Measurements from ENCODE around the gene AGAP6.
"Not testable (repeated sequence)": the region's sequence is repeated elsewhere in the genome, so short reads cannot be mapped to it uniquely, and the experiment has no call there.

Gene AGAP6

DNA sequence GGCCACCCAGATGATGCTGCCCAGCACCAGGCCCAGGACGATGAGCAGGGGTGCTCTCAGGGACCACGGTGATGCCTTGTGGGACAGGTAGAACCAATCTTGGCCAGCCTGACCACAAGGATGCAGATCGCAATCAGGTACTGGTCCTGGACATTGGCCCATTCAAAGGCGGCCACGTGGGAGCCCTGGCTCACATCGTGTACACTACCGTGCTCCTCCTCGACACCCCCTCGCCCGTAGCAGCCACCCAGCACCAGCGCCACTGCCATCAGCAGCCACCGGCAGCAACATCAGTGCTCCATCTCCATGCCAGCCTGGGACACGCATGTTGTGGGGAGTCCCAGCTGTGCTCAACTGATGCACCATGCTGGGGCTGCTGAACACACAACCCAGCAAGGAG is 39.0 kb downstream of the AGAP6 start:
- no peak for DNase-seq

DNA sequence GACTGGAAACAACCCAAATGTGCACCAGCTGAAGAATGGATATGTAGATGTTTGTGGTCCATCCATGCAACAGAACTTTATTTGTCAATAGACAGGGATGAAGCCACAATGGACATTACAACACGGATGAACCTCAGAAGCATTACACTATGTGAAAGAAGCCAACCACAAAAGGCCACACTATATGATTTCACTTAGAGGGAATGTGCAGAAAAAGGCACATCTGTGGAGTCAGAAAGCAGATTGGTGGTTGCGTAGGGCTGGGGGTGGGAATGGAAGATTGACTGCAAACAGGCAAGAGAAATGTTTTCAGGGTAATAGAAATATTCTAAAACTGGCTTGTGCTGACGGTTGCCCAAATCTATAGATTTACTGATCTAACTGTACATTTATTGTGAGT is 45.3 kb downstream of the AGAP6 start:
- no peak for DNase-seq

DNA sequence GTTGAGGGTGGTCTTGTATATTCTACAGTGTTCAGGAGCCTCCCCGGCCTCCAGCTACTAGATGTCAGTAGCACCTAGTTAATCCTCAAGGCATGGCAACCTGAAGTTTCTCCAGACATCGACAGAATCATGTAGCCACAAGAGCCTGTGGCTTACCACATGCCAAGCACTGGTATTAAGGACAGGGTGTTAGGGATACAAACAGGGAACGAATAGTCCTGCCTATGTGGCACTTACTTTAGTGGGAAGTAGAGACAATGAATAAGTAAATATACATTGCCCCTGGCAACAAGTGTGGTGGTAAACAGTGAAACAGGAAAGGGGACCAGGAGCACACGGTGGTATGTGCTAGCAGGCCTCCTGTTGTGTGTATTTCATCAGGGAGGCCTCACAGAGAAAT is 47.1 kb downstream of the AGAP6 start:
- DNase-seq, result not testable (repeated sequence)

DNA sequence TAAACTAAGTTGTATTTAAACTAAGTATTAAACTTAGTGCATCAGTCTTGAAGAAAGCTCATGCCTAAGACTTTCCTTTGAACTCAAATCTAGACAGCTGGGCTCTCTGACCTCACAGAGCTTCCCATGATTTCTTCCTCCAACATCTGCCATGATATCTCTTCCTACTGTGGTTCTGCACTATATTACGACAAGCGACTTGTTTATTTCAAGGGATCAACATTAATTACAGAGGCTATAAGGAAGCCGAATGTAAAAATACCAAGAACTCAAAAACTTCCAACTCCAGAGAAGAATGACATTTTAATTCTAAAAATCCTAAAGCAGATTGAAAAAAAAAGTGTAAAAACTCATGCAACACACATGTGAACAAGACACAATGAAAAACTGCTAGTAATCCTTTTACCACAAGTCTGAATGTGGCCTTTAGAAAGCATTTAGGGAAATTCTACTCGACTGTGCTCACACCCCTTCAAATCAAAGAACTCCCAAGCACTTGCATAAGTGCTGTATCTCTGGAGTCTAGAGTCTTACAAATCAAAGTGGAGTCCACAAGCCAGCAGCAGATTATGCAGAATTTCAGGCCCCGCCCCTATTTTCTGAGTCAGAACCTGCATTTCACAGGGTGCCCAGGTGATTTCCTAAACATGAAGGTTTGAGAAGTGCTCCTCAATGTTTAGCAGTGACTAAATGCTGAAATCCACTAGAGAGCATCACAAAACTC is 56.9 kb downstream of the AGAP6 start:
- DNase-seq, result no peak

DNA sequence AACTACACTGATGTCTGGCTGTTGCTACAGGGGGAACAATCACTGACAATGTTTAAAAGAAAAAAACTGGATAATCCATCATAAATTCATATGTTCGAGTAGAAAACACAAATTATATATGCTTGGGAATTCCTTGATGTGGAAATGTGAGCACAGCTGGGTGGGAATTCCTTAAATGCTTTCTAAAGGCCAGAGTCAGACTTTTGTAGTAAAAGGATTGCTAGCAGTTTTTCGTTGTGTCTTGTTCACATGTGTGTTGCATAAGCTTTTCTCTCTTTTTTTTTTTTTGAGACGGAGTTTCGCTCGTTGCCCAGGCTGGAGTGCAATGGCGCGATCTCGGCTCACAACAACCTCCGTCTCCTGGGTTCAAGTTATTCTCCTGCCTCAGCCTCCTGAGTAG is 58.3 kb downstream of the AGAP6 start:
- DNase-seq, result not testable (repeated sequence)

DNA sequence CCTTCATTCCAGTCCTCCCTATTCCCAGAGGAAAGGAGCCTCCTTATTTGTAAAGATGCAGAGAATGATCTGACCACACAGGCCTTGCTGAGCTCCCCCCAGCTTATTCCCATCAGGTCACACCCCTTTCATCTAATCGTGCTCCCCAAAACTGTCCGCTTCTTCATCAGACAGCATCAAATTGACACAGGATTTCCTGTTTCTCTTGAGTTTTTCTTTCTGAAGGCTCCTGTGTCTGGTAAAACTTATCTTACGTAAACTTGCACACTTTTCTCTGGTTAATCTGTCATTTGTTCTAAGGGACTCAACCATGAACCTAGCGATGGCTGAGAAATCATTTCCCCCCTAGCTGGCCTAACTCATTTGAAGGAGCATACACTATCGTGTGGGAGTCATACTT is 59.4 kb downstream of the AGAP6 start:
- not testable (repeated sequence) for DNase-seq

DNA sequence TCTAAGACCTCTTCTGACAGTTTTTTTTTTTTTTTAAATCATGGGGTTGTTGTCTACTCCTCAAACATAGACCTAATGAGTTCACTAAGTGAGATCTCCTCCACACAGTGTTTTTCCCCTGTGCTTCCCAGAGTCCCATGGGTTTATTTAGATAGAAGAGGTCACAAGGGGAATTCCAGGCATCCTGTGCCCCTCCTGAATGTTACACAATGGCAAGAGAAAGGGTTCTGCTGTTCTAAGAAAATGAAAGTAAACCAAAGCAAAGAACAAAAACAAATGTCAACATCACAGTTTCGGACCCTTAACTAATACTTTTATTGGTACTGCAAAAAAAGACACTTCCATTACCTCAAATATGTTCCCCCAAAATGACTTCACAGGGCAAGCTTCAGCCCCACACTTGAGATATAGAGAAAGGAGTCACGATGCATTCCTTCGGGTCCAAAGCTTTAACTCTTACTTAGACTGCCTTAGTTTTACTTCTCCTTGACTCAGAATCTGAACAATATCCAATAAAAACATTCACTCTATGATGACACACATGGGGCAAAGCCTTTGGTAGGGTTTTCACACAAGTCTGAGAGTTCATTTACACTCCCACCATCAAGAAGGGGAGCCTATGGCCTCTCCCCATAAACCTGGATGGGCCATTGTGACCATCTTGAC is 63.9 kb downstream of the AGAP6 start:
- DNase-seq, result not testable (repeated sequence)

DNA sequence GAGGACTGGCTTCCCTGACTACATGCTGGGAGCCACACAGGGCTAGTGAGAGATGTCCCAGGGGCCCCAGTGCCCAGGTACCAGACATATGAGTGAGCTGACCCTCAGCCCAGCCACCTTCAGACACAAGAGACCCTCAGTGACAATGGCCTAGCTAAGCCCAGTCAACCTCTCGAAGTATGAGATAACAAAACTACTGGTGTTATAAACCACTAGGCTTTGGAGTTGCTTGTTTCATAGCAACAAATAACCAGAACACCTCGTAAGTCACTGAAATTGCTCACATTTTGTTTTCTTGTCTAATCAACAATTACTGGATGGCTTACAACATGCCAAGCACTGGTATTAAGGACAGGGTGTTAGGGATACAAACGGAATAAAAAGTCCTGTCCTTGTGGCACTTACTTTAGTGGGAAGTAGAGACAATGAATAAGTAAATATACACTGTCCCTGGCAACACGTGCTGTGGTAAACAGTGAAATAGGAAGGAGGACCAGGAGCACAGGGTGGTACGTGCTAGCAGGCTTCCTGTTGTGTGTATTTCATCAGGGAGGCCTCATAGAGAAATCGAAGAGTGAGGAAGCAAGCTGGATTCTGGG is 64.7 kb downstream of the AGAP6 start:
- DNase-seq, result not testable (repeated sequence)

DNA sequence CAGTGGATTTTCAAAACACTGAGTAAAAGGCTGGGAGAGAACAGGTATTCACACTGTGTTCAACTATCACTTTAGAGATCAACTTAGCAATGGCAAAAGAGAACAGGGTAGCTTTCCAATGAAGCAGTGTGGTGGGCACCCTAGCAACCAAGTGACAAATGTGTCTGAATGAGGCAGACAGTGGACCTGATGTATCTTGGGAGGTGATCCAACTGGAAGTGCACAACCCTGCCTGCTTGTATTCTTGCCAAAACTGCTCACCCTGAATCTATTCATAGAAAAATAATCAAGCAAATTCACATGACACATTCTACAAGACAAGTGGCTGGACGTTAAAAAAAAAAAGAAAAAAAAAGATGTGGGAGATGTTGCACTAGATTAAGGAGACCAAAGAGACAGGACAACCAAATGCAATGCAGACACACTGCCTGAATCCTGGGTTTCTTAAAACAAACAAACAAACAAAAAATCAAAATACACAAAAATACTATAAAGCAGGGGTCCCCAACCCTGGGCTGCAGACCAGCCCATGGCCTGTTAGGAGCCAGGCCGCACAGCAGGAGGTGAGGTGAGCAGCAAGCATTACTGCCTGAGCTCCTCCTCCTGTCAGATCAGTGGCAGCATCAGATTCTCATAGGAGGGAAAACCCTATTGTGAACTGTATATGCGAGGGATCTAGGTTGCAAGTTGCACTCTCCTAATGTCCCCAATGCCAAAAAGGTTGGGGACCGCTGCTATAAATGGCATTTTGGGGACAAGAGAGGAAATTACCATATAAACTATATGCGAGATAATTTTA is 67.5 kb downstream of the AGAP6 start:
- not testable (repeated sequence) for DNase-seq

DNA sequence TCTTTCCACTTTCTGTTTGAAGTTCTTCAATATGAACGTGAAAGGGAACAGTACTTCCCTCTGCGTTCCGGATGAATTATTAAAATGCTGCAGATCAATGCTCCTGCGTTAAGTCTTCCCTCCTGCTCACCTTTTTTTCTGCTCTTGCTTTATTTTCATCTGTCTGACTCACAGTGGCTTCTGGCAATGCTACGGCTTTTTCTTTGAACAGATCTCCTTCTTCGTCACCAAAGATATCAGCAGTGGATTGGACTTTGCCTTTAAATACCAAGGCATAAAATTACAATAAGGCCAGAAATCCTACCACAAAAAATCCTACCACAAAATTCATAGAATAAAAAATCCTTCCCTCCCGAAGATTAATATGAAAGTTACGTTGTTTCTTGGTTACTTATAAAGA is 68.4 kb downstream of the AGAP6 start:
- not testable (repeated sequence) for DNase-seq

DNA sequence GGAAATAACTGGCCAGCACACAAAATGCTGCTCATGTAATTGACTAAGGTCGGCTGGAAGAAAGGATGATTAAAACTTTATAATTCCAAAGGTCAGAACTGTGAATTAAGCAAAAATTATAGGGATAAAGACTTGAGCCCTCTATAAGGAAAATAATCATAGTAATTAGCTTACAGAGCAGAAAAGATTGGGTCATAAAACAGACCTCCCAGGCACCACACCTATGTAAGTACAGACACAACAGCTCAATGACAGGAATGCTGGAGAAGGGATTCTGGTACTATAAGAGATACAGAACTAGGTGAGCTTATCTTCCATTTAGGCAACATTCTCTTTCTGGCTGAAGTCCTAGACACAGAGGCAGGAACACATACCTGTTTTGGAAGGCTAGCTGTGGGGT is 70.5 kb downstream of the AGAP6 start:
- not testable (repeated sequence) for DNase-seq

DNA sequence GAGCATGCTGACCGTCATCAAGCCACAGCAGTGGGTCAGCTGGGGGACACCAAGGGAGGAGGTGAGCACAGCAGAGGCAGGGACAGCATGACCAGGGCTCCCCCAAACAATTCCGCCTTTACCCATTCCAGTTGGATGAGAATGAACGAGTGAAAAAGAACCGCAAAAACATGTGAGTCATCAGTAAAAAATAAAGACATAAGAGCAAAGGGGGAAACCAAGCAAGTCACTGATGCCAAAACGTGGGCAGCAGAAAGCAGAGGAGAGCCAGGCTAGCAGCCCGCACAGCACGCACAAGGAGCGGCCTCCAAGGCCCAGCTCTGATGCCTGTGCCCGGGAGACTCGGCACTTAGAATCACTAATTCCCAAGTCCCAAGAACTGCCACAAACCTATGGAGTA is 71.7 kb downstream of the AGAP6 start:
- DNase-seq, result not testable (repeated sequence)
